SU-DHL-6 (cell line): ENCODE results near the gene GNG11.

Experiments
- CTCF ChIP-seq: fragments of 200-600 bp; sonication (generic); IDR thresholded peaks from one replicate; pipeline ENCODE4 v1.5.1; 2017; ENCODE audit warnings: antibody characterized with exemption, mild to moderate bottlenecking, low read length, moderate library complexity; ENCODE audit not compliant: insufficient read depth, poor library complexity, severe bottlenecking
- EZH2phosphoT487 ChIP-seq: fragments of 200-600 bp; sonication (generic), shearing (Covaris generic); conservative IDR thresholded peaks from 2 replicates; pipeline ENCODE4 v1.6.1; 2018; ENCODE audit warnings: mild to moderate bottlenecking, antibody characterized with exemption, low read length, moderate library complexity, mixed read lengths

GRCh38 chr7:93894966-93895640 is 26.4 kb upstream of the GNG11 start:
- no peak for TF ChIP-seq CTCF
- no peak for TF ChIP-seq EZH2phosphoT487
